NCI-H82 treated with DMSO at 0.1 percent for 48 hours (cell line): ENCODE data around the gene SLITRK2.

Source experiments
- DNase-seq: peaks from one replicate; lab custom pipeline; 2025; ENCODE audit not compliant: unreplicated experiment; lab: John Stamatoyannopoulos, UW

The SLITRK2 gene

GRCh38 chrX:145817331-145818185, at the start of gene SLITRK2:
Gene SLITRK2, plus strand, starts transcription at chrX:145817829. Its CDS starts 4,597 bp downstream, at chrX:145822426.
- DNase-seq: no peak

GRCh38 chrX:145773006-145773405, 44.6 kb upstream of the SLITRK2 start:
- DNase-seq: no peak

- DNase-seq: no peak
Observed at GRCh38 chrX:145792281-145792680, 25.3 kb upstream of the SLITRK2 start.

GRCh38 chrX:145803508-145803907, 14.1 kb upstream of the SLITRK2 start:
- no peak for DNase-seq

- no peak for DNase-seq
Observed at GRCh38 chrX:145813081-145813480, 4.5 kb upstream of the SLITRK2 start.

GRCh38 chrX:145816601-145817315, 871 bp upstream of the SLITRK2 start:
- no peak for DNase-seq

- no peak for DNase-seq
Observed at GRCh38 chrX:145818186-145819113, 821 bp downstream of the SLITRK2 start.

GRCh38 chrX:145820825-145821224, 3.2 kb downstream of the SLITRK2 start:
- no peak for DNase-seq

GRCh38 chrX:145821291-145821897, 3.8 kb downstream of the SLITRK2 start:
- peak; percentile 19 for DNase-seq

- no peak for DNase-seq
Observed at GRCh38 chrX:145821898-145822571, 4.4 kb downstream of the SLITRK2 start.

GRCh38 chrX:145823132-145823531, 5.5 kb downstream of the SLITRK2 start:
- no peak for DNase-seq

GRCh38 chrX:145825896-145826295, 8.3 kb downstream of the SLITRK2 start:
- DNase-seq: no peak

- no peak for DNase-seq
Observed at GRCh38 chrX:145826466-145826865, 8.8 kb downstream of the SLITRK2 start.

GRCh38 chrX:145832796-145833195, 15.2 kb downstream of the SLITRK2 start:
- DNase-seq: no peak

- DNase-seq: no peak
Observed at GRCh38 chrX:145840531-145840930, 22.9 kb downstream of the SLITRK2 start.

GRCh38 chrX:145843146-145843904, 25.7 kb downstream of the SLITRK2 start:
- DNase-seq: no peak

GRCh38 chrX:145844886-145845285, 27.3 kb downstream of the SLITRK2 start:
- DNase-seq: no peak

GRCh38 chrX:145848448-145848847, 30.8 kb downstream of the SLITRK2 start:
- DNase-seq: no peak

GRCh38 chrX:145848857-145849256, 31.2 kb downstream of the SLITRK2 start:
- DNase-seq: no peak
